ENCODE results near the gene ADAMTS6.

ADAMTS6 gene

DNA sequence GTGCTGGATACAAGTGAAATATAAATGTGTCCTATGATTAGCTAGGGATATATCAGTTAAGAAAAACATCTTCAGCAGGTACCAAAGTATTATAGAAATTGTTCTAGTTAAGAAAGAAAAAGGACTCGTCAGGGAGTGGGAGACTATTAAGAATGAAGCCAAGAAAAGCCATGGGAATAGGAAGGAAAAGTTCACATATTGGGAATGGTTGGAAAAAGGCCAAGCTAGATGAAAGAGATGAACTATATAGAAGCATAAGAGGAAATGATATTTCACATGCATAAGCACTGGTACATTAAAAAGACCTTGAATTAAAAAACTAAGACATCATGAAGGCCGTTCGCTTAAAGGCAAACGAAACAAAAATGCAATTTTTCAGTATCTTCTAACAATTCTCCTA lies 237.7 kb downstream of the ADAMTS6 start:
- H3K27ac ChIP-seq: no peak overlapping the region
- TF ChIP-seq, protein P1, sequence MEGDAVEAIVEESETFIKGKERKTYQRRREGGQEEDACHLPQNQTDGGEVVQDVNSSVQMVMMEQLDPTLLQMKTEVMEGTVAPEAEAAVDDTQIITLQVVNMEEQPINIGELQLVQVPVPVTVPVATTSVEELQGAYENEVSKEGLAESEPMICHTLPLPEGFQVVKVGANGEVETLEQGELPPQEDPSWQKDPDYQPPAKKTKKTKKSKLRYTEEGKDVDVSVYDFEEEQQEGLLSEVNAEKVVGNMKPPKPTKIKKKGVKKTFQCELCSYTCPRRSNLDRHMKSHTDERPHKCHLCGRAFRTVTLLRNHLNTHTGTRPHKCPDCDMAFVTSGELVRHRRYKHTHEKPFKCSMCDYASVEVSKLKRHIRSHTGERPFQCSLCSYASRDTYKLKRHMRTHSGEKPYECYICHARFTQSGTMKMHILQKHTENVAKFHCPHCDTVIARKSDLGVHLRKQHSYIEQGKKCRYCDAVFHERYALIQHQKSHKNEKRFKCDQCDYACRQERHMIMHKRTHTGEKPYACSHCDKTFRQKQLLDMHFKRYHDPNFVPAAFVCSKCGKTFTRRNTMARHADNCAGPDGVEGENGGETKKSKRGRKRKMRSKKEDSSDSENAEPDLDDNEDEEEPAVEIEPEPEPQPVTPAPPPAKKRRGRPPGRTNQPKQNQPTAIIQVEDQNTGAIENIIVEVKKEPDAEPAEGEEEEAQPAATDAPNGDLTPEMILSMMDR (conservative IDR thresholded peaks at IDR 0.05): no peak

DNA sequence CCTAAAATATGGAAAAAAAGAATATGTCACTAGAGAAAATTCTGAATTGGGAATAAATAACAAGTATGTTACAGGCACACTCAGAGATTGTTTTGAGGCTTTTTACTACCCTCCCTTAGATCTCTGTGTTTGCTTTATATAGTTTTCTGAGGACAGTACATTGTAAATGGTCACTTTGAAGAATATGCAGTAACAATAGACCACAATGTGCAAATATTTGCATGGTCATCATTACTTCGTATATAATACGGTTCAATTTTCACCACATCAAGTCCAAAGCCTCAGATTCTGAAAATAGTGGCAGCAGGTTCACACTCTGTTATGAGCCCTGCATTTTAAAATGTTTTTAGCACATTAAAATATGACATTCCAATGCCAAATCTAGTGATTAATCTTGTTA lies 238.6 kb downstream of the ADAMTS6 start:
- TF ChIP-seq, protein P1 (conservative IDR thresholded peaks at IDR 0.05): no peak

DNA sequence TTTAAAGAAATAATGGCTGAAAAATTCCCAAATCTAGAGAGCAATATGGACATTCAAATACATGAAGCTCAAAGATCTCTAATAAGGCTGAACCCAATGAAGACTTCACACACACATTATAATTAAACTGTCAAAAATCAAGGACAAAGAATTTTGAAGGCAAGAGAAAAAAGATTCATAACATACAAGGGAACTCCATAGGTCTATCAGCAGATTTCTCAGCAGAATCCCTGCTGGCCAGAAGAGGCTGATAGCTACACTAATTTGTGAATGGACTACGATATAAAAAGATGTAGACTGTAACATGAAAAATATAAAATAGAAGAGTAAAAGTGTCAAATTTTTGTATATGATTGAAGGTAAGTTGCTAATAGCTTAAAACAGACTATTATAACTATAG lies 251.9 kb downstream of the ADAMTS6 start:
- no peak overlapping the region for H3K27ac ChIP-seq
- TF ChIP-seq, protein P1 (conservative IDR thresholded peaks at IDR 0.05): no peak

More for the DNA sequence above, 238.6 kb downstream of the ADAMTS6 start:
- no peak overlapping the region for H3K27ac ChIP-seq

DNA sequence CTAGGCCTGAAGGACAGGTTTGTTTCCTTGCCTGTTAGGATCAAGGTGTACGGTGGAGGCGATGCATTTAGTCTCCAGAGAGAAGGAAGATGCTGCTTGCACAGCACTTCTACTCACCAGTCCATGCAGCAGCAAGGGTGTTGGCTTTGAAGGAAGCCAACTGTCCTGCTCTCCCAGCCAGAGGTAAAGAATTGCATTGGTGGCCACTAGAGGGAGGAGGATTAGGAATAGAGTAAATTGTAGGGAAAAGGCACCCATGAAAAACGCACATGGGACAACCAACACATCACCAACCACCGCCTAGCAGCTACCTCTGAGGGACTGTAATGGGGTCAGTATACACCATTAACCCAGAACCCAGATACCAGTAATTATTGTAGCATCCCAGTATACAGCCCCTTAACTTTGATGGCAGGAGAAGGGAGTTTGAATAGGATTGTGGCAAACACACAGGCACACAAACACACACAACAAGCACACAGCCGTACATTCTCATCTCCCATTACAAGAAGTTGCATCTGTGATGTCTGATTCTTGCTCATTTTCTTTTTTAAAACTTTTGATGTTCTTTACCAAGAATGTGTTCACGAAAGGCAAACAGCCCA lies 267.7 kb downstream of the ADAMTS6 start:
- H3K27ac ChIP-seq: no peak overlapping the region
- TF ChIP-seq, protein P1 (conservative IDR thresholded peaks at IDR 0.05): peak; percentile 84

DNA sequence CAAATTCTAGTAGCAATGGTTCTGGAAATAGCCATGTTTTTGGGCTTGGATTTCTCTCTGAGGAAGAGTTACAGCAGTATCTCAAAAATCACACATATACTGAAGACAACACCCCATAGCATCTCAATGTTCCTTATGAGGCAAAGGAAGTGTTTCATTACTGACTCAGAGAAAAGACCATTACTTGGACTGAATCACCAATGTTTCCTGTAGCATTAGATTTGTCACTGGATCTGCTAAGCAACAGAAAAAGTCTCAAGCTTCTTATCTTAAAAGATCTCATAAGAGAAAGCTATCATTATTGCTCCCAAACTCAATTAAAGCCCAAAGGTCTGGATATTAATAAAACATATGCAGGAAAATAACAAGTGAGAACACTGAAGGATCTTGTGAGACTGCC lies 272.4 kb downstream of the ADAMTS6 start:
- TF ChIP-seq, protein P1 (conservative IDR thresholded peaks at IDR 0.05): no peak
- H3K27ac ChIP-seq: no peak overlapping the region

DNA sequence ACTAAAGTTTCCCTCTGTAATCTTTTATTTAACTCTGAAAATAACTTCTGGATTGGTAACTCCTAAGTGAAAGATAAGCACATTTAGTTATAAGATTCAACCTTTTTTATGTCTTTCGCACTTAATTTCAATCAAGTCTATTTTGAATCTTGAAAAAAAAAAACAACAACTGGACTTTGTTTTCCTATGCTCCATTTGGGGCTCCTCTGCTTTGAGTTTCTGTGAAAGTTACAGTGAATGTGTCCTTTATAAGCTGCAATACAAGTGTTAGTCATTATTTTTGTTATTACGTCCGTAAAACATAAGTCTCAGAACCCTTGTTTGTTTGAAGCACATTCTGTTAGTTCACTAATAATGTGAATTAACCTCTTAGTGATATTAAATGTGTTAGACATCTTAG lies 276.8 kb downstream of the ADAMTS6 start:
- H3K27ac ChIP-seq: no peak overlapping the region
- TF ChIP-seq, protein P1 (conservative IDR thresholded peaks at IDR 0.05): no peak

DNA sequence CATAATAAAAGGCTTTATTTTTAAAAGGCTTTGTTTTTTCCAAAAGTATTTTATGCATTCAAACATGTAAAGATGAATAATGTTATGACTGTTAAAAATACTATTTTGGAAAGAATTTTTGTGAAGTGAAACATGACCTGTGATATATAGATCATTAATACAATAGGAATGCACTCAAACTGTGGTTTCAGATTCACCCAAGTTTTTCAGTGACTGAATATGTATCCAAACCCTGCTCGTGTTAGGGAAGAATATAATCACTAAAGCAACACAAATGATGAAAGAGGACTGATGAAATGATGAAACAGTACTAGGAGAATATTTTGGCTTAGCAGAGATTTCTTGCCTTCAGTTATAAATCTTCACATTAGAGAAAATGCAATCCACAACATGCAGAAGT lies 278.0 kb downstream of the ADAMTS6 start:
- no peak overlapping the region for H3K27ac ChIP-seq
- TF ChIP-seq, protein P1 (conservative IDR thresholded peaks at IDR 0.05): no peak

Data from VCaP (cell line).